ENCODE data around the gene NEUROD2.

- TF ChIP-seq SP1 (IDR thresholded peaks at IDR 0.05) (no peak), CTCF (IDR thresholded peaks at IDR 0.05; ENCODE audit: low read depth, low read length, missing input control) (no peak), TAF1 (conservative IDR thresholded peaks at IDR 0.05) (no peak), GABPA (IDR thresholded peaks at IDR 0.05 in 1 of 2, conservative IDR thresholded peaks at IDR 0.05 in 1 of 2) (no peak), FOXA1 (IDR thresholded peaks at IDR 0.05) (no peak), HNF4A (conservative IDR thresholded peaks at IDR 0.05) (no peak), MAX (IDR thresholded peaks at IDR 0.05) (no peak), NR2F2 (IDR thresholded peaks at IDR 0.05) (no peak), EGR1 (IDR thresholded peaks at IDR 0.05; ENCODE audit: low read depth in 2 of 2) (no peak), ZBTB33 (IDR thresholded peaks at IDR 0.05) (no peak), REST (IDR thresholded peaks at IDR 0.05) (no peak), RAD21 (IDR thresholded peaks at IDR 0.05) (no peak), YY1 (IDR thresholded peaks at IDR 0.05) (no peak)
Measured at GRCh38 chr17:39631403-39631802, 23.7 kb upstream of the NEUROD2 start.

Measured in liver (tissue), 3 donors.